ENCODE measurements around the gene NUDT7.
A peak's percentile ranks its signal among the peaks of the same experiment; 100 is the strongest.

GRCh38 chr16:77786186-77786847 is 64.0 kb downstream of the NUDT7 start:
- TF ChIP-seq RAD21 (IDR thresholded peaks at IDR 0.05): peak in 1 of 2 donors; percentile 14
- TF ChIP-seq CTCF (IDR thresholded peaks at IDR 0.05; ENCODE audit: low read depth, low read length, missing input control): no peak
- no peak for TF ChIP-seq SP1 (IDR thresholded peaks at IDR 0.05)
- TF ChIP-seq TAF1 (conservative IDR thresholded peaks at IDR 0.05): no peak
- TF ChIP-seq RXRA (IDR thresholded peaks at IDR 0.05): no peak
- no peak for TF ChIP-seq EGR1 (IDR thresholded peaks at IDR 0.05; ENCODE audit: low read depth in 2 of 2)
- TF ChIP-seq FOXA1 (IDR thresholded peaks at IDR 0.05): no peak
- TF ChIP-seq REST (IDR thresholded peaks at IDR 0.05): no peak
- TF ChIP-seq ZBTB33 (IDR thresholded peaks at IDR 0.05): no peak
- no peak for TF ChIP-seq MAX (IDR thresholded peaks at IDR 0.05)
- no peak for TF ChIP-seq NR2F2 (IDR thresholded peaks at IDR 0.05)
- no peak for TF ChIP-seq HNF4G (IDR thresholded peaks at IDR 0.05)
- no peak for TF ChIP-seq JUND (IDR thresholded peaks at IDR 0.05)
- TF ChIP-seq GABPA (IDR thresholded peaks at IDR 0.05 in 1 of 2, conservative IDR thresholded peaks at IDR 0.05 in 1 of 2): no peak
